Spleen (tissue), 11 donors: ENCODE measurements around the gene PILRA. TPM values are rescaled to one million over a fixed set of nuclear protein-coding genes. Genes with fewer than 3 reads are reported as not detected.
"Not testable (repeated sequence)": the region's sequence is repeated elsewhere in the genome, so short reads cannot be mapped to it uniquely, and the experiment has no call there.

ENCODE experiments used
- DNase-seq: peaks from one replicate; pipeline ENCODE4 v3.0.0-alpha.2; 2020
- H3K27ac ChIP-seq, 8 donors: fragments of 200-600 bp; sonication (generic) in 7 of 8; 1 replicate in 4 of 8; 2 replicates in 4 of 8; pipeline versions ENCODE4 v1.5.0 to v1.8.0; 2016 to 2021; ENCODE audit warnings: inconsistent platforms in 4 of 8, mild to moderate bottlenecking in 4 of 8, moderate library complexity in 1 of 8
- H3K27me3 ChIP-seq, 7 donors: fragments of 200-600 bp; sonication (generic) in 6 of 7; replicated peaks in 1 of 7; 1 replicate in 4 of 7; 2 replicates in 3 of 7; pipeline versions ENCODE4 v1.5.0 to v1.8.0; 2016 to 2021; ENCODE audit warnings: inconsistent platforms in 3 of 7, mild to moderate bottlenecking in 1 of 7
- H3K36me3 ChIP-seq, 6 donors: fragments of 200-600 bp; sonication (generic) in 5 of 6; 1 replicate in 4 of 6; 2 replicates in 2 of 6; pipeline versions ENCODE4 v1.5.0 to v1.8.0; 2016 to 2021; ENCODE audit warnings: inconsistent platforms in 2 of 6
- H3K4me1 ChIP-seq, 6 donors: fragments of 200-600 bp; sonication (generic) in 5 of 6; 1 replicate in 3 of 6; 2 replicates in 3 of 6; pipeline versions ENCODE4 v1.5.0 to v1.8.0; 2016 to 2021; ENCODE audit warnings: inconsistent platforms in 3 of 6
- H3K4me3 ChIP-seq, 8 donors: fragments of 200-600 bp; sonication (generic) in 7 of 8; 1 replicate in 4 of 8; 2 replicates in 4 of 8; pipeline versions ENCODE4 v1.5.0 to v1.8.0; 2016 to 2021; ENCODE audit warnings: inconsistent platforms in 4 of 8, mild to moderate bottlenecking in 4 of 8, moderate library complexity in 2 of 8
- H3K9me3 ChIP-seq, 8 donors: fragments of 200-600 bp; sonication (generic) in 7 of 8; 1 replicate in 4 of 8; 2 replicates in 4 of 8; pipeline versions ENCODE4 v1.5.0 to v1.8.0; 2016 to 2021; ENCODE audit warnings: inconsistent platforms in 4 of 8
- POLR2A ChIP-seq, 3 donors: fragments of 450-650 bp; IDR thresholded peaks; one replicate each; pipeline ENCODE4 v1.5.1; 2017; ENCODE audit warnings: antibody characterized with exemption in 3 of 3, mild to moderate bottlenecking in 1 of 3
- POLR2AphosphoS5 ChIP-seq, 3 donors: sonication (generic); formaldehyde crosslinking; IDR thresholded peaks; one replicate each; pipeline ENCODE4 v1.5.1; 2017; ENCODE audit warnings: antibody characterized with exemption in 3 of 3
- WGBS, 5 donors: extraction: QIAGEN DNeasy Blood & Tissue Kit in 3 of 5; methylation state at CpG; one replicate each; pipeline versions ENCODE4 v1.1.5 to v1.1.7; 2013 to 2018; 5-methylcytosine and 5-hydroxymethylcytosine counted together
- intact Hi-C: fragments of 100-400 bp; cut with DNase I; formaldehyde crosslinking; loops from one replicate; pipeline ENCODE4 v1.15.0; 2023; ENCODE audit warnings: low total_unique reads
- polyA plus RNA-seq, 3 donors: library from polyadenylated mRNA; stranded (reverse); fragments of 200-250 nt; gene quantifications; one replicate each; pipeline ENCODE4 v1.2.1, GENCODE V29; 2013
- total RNA-seq, 7 donors: library from RNA; depleted of rRNA in 3 of 7; stranded (reverse); fragments of >200 nt in 3 of 7; fragmentation: NEBNext Ultra II Directional in 4 of 7; extraction: Animal tissue kit (Norgen Biotek cat#: 25700) in 4 of 7; gene quantifications; one replicate each; pipeline versions ENCODE4 v1.1.0 to v1.2.1, GENCODE V29; 2016 to 2021
- TF ChIP-seq, protein P1 (sequence below), 11 experiments: fragments of 200-600 bp in 7 of 11; fragments of 450-650 bp in 4 of 11; sonication (generic) in 4 of 11; IDR thresholded peaks in 8 of 11; conservative IDR thresholded peaks in 3 of 11; 1 replicate in 7 of 11; 2 replicates in 4 of 11; pipeline versions ENCODE4 v1.4.0 to v1.8.0; 2016 to 2021; ENCODE audit warnings: antibody characterized with exemption in 11 of 11, inconsistent platforms in 4 of 11, mild to moderate bottlenecking in 1 of 11
- donor health status: healthy with polysubstance abuse.
- donor health status: DM: no; HTN: no; CAD: no; lungs with moderate emphysema.
- donor health status: DM: no; HTN: no; CAD: no.
- donor health status: Bipolar disorder and iron deficiency.
- donor health status: healthy.
- donor health status: DM: no; HTN: no; CAD: no.
- donor health status: DM: yes; HTN: yes; CAD: no.

Gene PILRA
- total and polyA plus RNA-seq, 10 donors: 5.8 to 61.1 (median 25.8) TPM

DNA sequence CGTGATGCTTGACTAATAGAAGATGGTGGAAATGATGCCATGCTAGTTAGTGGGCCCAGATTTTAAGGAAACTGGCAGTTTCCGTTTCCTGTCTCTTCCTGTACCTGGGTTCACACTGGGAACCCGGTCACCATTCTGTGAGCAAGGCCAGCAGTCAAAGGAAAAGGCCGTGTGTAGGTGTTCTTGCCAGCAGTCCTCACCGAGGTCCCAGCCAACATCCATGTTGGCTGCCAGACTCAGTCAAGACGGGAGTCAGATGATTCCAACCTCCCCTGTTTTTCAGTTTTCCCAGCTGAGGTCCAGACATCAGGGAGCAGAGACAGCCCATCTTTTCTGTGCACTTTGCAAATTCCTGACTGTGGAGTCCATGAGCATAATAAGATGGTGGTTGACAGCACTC is 30.5 kb upstream of the PILRA start:
- no peak overlapping the region for H3K4me3 ChIP-seq
- H3K27me3 ChIP-seq: no peaks in the 10 kb centered on the region
- intact Hi-C loops: loop anchor here (10.0 kb wide), 1 partner anchor 208 kb away; no protein-coding TSS in a partner anchor
- H3K4me1 ChIP-seq: peaks cover 4 to 56% (median 20%) of the 10 kb centered on the region in 6 donors
- 77 to 81% (median 80%) methylated on average over 6 of the region's 6 CpGs for WGBS, 5 donors
- H3K36me3 ChIP-seq: peaks cover 3 to 82% (median 34%) of the 10 kb centered on the region in 6 donors
- DNase-seq: peak; percentile 44
- TF ChIP-seq POLR2A (IDR thresholded peaks at IDR 0.05): no peak
- TF ChIP-seq POLR2AphosphoS5 (IDR thresholded peaks at IDR 0.05): no peak
- TF ChIP-seq, protein P1, sequence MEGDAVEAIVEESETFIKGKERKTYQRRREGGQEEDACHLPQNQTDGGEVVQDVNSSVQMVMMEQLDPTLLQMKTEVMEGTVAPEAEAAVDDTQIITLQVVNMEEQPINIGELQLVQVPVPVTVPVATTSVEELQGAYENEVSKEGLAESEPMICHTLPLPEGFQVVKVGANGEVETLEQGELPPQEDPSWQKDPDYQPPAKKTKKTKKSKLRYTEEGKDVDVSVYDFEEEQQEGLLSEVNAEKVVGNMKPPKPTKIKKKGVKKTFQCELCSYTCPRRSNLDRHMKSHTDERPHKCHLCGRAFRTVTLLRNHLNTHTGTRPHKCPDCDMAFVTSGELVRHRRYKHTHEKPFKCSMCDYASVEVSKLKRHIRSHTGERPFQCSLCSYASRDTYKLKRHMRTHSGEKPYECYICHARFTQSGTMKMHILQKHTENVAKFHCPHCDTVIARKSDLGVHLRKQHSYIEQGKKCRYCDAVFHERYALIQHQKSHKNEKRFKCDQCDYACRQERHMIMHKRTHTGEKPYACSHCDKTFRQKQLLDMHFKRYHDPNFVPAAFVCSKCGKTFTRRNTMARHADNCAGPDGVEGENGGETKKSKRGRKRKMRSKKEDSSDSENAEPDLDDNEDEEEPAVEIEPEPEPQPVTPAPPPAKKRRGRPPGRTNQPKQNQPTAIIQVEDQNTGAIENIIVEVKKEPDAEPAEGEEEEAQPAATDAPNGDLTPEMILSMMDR (IDR thresholded peaks at IDR 0.05 in 8 of 11, conservative IDR thresholded peaks at IDR 0.05 in 3 of 11): no peak
- H3K27ac ChIP-seq: peak overlapping the region in 2 of 8 donors; percentile 37 to 38
- no peaks in the 10 kb centered on the region for H3K9me3 ChIP-seq

DNA sequence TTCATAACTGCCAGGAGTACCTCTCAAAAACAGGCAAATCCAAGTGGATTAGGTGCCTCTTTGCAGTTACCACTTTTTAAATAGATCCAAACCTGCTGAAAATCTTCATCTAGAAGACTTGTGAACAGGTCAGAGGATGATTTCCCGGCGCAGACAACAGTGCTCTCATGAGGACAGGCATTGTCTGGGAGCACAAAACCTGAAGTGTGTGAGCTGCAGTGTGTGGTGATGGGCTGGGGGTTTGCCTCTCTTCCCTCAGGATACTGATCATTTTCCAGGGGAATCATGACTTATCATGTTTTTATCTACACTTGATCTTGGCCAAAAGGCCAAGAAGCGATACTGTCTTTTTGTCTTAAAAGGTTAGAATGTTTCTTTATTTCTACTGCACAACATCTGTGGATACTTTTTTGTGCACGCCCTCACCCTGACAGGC is 29.1 kb upstream of the PILRA start:
- DNase-seq: peak; percentile 60
- 84 to 96% (median 90%) methylated on average over 2 to 4 of the region's 4 CpGs for WGBS, 5 donors
- not testable (repeated sequence) for H3K4me3 ChIP-seq, H3K27me3 ChIP-seq, H3K9me3 ChIP-seq
- intact Hi-C loops: loop anchor here (10.0 kb wide), 1 partner anchor 209 kb away; no protein-coding TSS in a partner anchor
- peaks cover 3 to 82% (median 37%) of the 10 kb centered on the region in 6 donors for H3K36me3 ChIP-seq
- H3K4me1 ChIP-seq: peaks cover 4 to 47% (median 19%) of the 10 kb centered on the region in 6 donors
- H3K27ac ChIP-seq: peak overlapping the region in 7 of 8 donors; percentile 85 to 90 (median 89)

DNA sequence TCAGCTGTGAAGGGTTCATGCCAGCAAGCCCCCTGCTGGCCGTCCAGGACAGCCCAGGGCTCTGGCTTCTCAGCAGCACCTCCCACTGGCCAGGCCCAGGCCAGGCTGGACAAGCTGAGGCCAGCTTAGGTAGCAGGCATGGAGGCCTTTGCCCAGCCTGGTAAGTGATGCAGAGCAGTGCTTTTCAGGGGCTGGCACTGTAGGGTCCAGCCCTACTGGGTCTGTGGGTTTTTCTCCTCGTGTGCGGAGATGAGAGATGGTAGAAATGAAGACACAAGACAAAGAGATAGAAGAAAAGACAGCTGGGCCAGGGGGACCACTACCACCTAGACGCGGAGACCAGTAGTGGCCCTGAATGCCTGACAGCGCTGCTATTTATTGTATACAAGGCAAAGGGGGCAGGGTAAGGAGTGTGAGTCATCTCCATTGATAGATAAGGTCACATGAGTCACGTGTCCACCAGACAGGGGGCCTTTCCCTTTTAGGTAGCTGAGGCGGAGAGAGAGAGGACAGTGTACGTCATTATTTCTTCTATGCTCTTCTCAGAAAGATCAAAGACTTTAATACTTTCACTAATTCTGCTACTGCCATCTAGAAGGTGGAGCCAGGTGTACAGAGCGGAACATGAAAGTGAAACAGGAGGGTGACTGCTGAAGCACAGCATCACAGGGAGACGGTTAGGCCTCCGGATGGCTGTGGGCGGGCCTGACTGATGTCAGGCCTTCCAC is 28.6 kb upstream of the PILRA start:
- Histone ChIP-seq H3K4me1 (peaks cover 4 to 47% (median 19%) of the 10 kb centered on the region in 6 donors), H3K27ac (peak overlapping the region; percentile 78 to 90 (median 88)), H3K4me3 (peak overlapping the region in 1 of 8 donors; percentile 39), H3K36me3 (peaks cover 3 to 82% (median 41%) of the 10 kb centered on the region in 6 donors)
- peak in 2 of 3 donors; percentile 14 to 32 for TF ChIP-seq POLR2AphosphoS5 (IDR thresholded peaks at IDR 0.05)
- TF ChIP-seq, protein P1 (IDR thresholded peaks at IDR 0.05 in 8 of 11, conservative IDR thresholded peaks at IDR 0.05 in 3 of 11): peak in 10 of 11 experiments; percentile 19 to 68 (median 49)
- H3K27me3 ChIP-seq, H3K9me3 ChIP-seq: not testable (repeated sequence)
- WGBS, 5 donors: 47 to 57% (median 48%) methylated on average over 9 to 11 of the region's 13 CpGs
- intact Hi-C loops: loop anchor here (10.0 kb wide), 1 partner anchor 210 kb away; no protein-coding TSS in a partner anchor
- DNase-seq: peak; percentile 84

DNA sequence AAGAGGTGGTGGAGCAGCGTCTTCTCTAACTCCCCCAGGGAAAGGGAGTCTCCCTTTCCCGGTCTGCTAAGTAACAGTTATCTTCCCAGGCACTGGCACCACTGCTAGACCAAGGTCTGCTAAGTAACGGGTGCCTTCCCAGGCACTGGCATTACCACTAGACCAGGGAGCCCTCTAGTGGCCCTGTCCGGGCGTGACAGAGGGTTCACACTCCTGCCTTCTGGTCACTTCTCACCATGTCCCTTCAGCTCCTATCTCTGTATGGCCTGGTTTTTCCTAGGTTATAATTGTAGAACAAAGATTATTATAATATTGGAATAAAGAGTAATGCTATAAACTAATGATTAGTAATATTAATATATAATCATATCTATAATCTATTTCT is 28.0 kb upstream of the PILRA start:
- H3K27ac ChIP-seq: peak overlapping the region in 7 of 8 donors; percentile 41 to 90 (median 89)
- TF ChIP-seq, protein P1 (IDR thresholded peaks at IDR 0.05 in 8 of 11, conservative IDR thresholded peaks at IDR 0.05 in 3 of 11): peak in 9 of 11 experiments; percentile 19 to 78 (median 61)
- 0 to 11% (median 3%) methylated on average over 2 of the region's 5 CpGs for WGBS, 5 donors
- intact Hi-C loops: loop anchor here (10.0 kb wide), 1 partner anchor 210 kb away; no protein-coding TSS in a partner anchor
- peak; percentile 94 for DNase-seq
- H3K9me3 ChIP-seq, H3K27me3 ChIP-seq: not testable (repeated sequence)
- H3K36me3 ChIP-seq: peaks cover 3 to 82% (median 47%) of the 10 kb centered on the region in 6 donors
- peaks cover 4 to 47% (median 19%) of the 10 kb centered on the region in 6 donors for H3K4me1 ChIP-seq
- peak overlapping the region in 1 of 8 donors; percentile 39 for H3K4me3 ChIP-seq
